Subcutaneous abdominal adipose tissue (tissue), 5 donors: ENCODE measurements around the gene NOTCH4.
"Not testable (repeated sequence)": the region's sequence is repeated elsewhere in the genome, so short reads cannot be mapped to it uniquely, and the experiment has no call there.

ENCODE experiments used
- H3K27ac ChIP-seq: one replicate; pipeline ENCODE4 v1.7.0; 2013; ENCODE audit warnings: low read depth, mild to moderate bottlenecking, inconsistent platforms, low read length, moderate library complexity
- H3K27me3 ChIP-seq, 5 donors: one replicate each; pipeline ENCODE4 v1.7.0; 2013; ENCODE audit warnings: low read length in 5 of 5, inconsistent platforms in 1 of 5; ENCODE audit not compliant: control insufficient read depth in 5 of 5, insufficient read depth in 4 of 5
- H3K36me3 ChIP-seq, 5 donors: one replicate each; pipeline ENCODE4 v1.7.0; 2013; ENCODE audit warnings: low read length in 5 of 5; ENCODE audit not compliant: control insufficient read depth in 5 of 5, insufficient read depth in 5 of 5
- H3K4me1 ChIP-seq, 5 donors: one replicate each; pipeline ENCODE4 v1.7.0; 2013; ENCODE audit warnings: low read length in 5 of 5, mild to moderate bottlenecking in 3 of 5, moderate library complexity in 1 of 5; ENCODE audit not compliant: control insufficient read depth in 5 of 5, insufficient read depth in 5 of 5
- H3K4me3 ChIP-seq, 5 donors: one replicate each; pipeline ENCODE4 v1.7.0; 2013; ENCODE audit warnings: low read length in 5 of 5, low read depth in 1 of 5
- H3K9ac ChIP-seq, 5 donors: one replicate each; pipeline ENCODE4 v1.7.0; 2013; ENCODE audit warnings: low read length in 5 of 5, mild to moderate bottlenecking in 4 of 5, moderate library complexity in 3 of 5
- H3K9me3 ChIP-seq, 5 donors: one replicate each; pipeline ENCODE4 v1.7.0; 2013; ENCODE audit warnings: low read length in 5 of 5; ENCODE audit not compliant: control insufficient read depth in 5 of 5
- donor health status: healthy.
- donor health status: healthy.
- donor health status: healthy.
- donor health status: healthy.
- donor health status: healthy.

Gene NOTCH4

GRCh38 chr6:32247401-32247800 lies 23.5 kb upstream of the NOTCH4 start:
- Histone ChIP-seq H3K36me3 (no peaks in the 10 kb centered on the region), H3K4me3 (no peak overlapping the region), H3K4me1 (peaks cover 2 to 20% (median 5%) of the 10 kb centered on the region in 5 donors), H3K27ac (no peak overlapping the region), H3K9me3 (peaks cover 0 to 3% (median 0%) of the 10 kb centered on the region in 5 donors), H3K27me3 (peaks cover 0 to 5% (median 0%) of the 10 kb centered on the region in 5 donors), H3K9ac (no peak overlapping the region)

- H3K27ac ChIP-seq: peak overlapping the region; percentile 54
- peaks cover 0 to 5% (median 0%) of the 10 kb centered on the region in 5 donors for H3K27me3 ChIP-seq
- H3K36me3 ChIP-seq: no peaks in the 10 kb centered on the region
- H3K4me3 ChIP-seq: peak overlapping the region in 2 of 5 donors; percentile 41 to 54
- peak overlapping the region in 2 of 5 donors; percentile 22 to 35 for H3K9ac ChIP-seq
- H3K9me3 ChIP-seq: peaks cover 0 to 3% (median 0%) of the 10 kb centered on the region in 5 donors
- peaks cover 2 to 19% (median 5%) of the 10 kb centered on the region in 5 donors for H3K4me1 ChIP-seq
Observed at GRCh38 chr6:32244946-32245398, 21.1 kb upstream of the NOTCH4 start.

- peak overlapping the region in 1 of 5 donors; percentile 13 for H3K4me3 ChIP-seq
- H3K36me3 ChIP-seq: no peaks in the 10 kb centered on the region
- H3K4me1 ChIP-seq: peaks cover 2 to 19% (median 5%) of the 10 kb centered on the region in 5 donors
- H3K9me3 ChIP-seq: peaks cover 0 to 3% (median 0%) of the 10 kb centered on the region in 5 donors
- no peak overlapping the region for H3K27ac ChIP-seq
- H3K9ac ChIP-seq: no peak overlapping the region
- H3K27me3 ChIP-seq: peaks cover 0 to 5% (median 0%) of the 10 kb centered on the region in 5 donors
Observed at GRCh38 chr6:32244270-32244669, 20.4 kb upstream of the NOTCH4 start.

- not testable (repeated sequence) for H3K27ac ChIP-seq, H3K4me3 ChIP-seq, H3K9me3 ChIP-seq, H3K36me3 ChIP-seq, H3K9ac ChIP-seq, H3K27me3 ChIP-seq
- H3K4me1 ChIP-seq: peaks cover 2 to 19% (median 5%) of the 10 kb centered on the region in 5 donors
Observed at GRCh38 chr6:32242318-32242813, 18.5 kb upstream of the NOTCH4 start.

- Histone ChIP-seq H3K4me1 (peaks cover 2 to 19% (median 5%) of the 10 kb centered on the region in 5 donors), H3K27me3 (peaks cover 0 to 5% (median 0%) of the 10 kb centered on the region in 5 donors), H3K36me3 (no peaks in the 10 kb centered on the region), H3K27ac (no peak overlapping the region), H3K9ac (no peak overlapping the region), H3K9me3 (no peaks in the 10 kb centered on the region), H3K4me3 (no peak overlapping the region)
Observed at GRCh38 chr6:32240686-32241085, 16.8 kb upstream of the NOTCH4 start.

GRCh38 chr6:32239462-32239861 lies 15.6 kb upstream of the NOTCH4 start:
- Histone ChIP-seq H3K9ac (no peak overlapping the region), H3K4me1 (peaks cover 0 to 20% (median 2%) of the 10 kb centered on the region in 5 donors), H3K36me3 (no peaks in the 10 kb centered on the region), H3K9me3 (no peaks in the 10 kb centered on the region), H3K4me3 (no peak overlapping the region), H3K27me3 (peaks cover 0 to 5% (median 0%) of the 10 kb centered on the region in 5 donors), H3K27ac (no peak overlapping the region)

- Histone ChIP-seq H3K27me3 (no peaks in the 10 kb centered on the region), H3K4me1 (peaks cover 0 to 13% (median 0%) of the 10 kb centered on the region in 5 donors), H3K9me3 (no peaks in the 10 kb centered on the region), H3K36me3 (no peaks in the 10 kb centered on the region), H3K27ac (peak overlapping the region; percentile 42), H3K9ac (no peak overlapping the region), H3K4me3 (no peak overlapping the region)
Observed at GRCh38 chr6:32234934-32235333, 11.1 kb upstream of the NOTCH4 start.

- Histone ChIP-seq H3K4me3 (no peak overlapping the region), H3K4me1 (peaks cover 0 to 38% (median 3%) of the 10 kb centered on the region in 5 donors), H3K9me3 (no peaks in the 10 kb centered on the region), H3K27ac (no peak overlapping the region), H3K9ac (no peak overlapping the region), H3K27me3 (peaks cover 0 to 14% (median 0%) of the 10 kb centered on the region in 5 donors), H3K36me3 (peaks cover 0 to 4% (median 0%) of the 10 kb centered on the region in 5 donors)
Observed at GRCh38 chr6:32226434-32226833, 2.6 kb upstream of the NOTCH4 start.

- H3K4me1 ChIP-seq: peaks cover 0 to 49% (median 3%) of the 10 kb centered on the region in 5 donors
- H3K27me3 ChIP-seq: peaks cover 0 to 14% (median 3%) of the 10 kb centered on the region in 5 donors
- H3K36me3 ChIP-seq: peaks cover 0 to 19% (median 10%) of the 10 kb centered on the region in 5 donors
- H3K9me3 ChIP-seq: no peaks in the 10 kb centered on the region
- H3K27ac ChIP-seq: peak overlapping the region; percentile 64
- no peak overlapping the region for H3K4me3 ChIP-seq
- no peak overlapping the region for H3K9ac ChIP-seq
Observed at GRCh38 chr6:32224696-32225095, 829 bp upstream of the NOTCH4 start.

GRCh38 chr6:32222333-32223230 lies 1.3 kb downstream of the NOTCH4 start:
- H3K36me3 ChIP-seq: peaks cover 0 to 33% (median 21%) of the 10 kb centered on the region in 5 donors
- H3K9me3 ChIP-seq: no peaks in the 10 kb centered on the region
- peaks cover 0 to 14% (median 3%) of the 10 kb centered on the region in 5 donors for H3K27me3 ChIP-seq
- peak overlapping the region; percentile 3 to 73 (median 66) for H3K4me3 ChIP-seq
- peaks cover 0 to 68% (median 3%) of the 10 kb centered on the region in 5 donors for H3K4me1 ChIP-seq
- H3K27ac ChIP-seq: peak overlapping the region; percentile 64
- peak overlapping the region in 2 of 5 donors; percentile 17 to 71 for H3K9ac ChIP-seq
